Mucosa of rectum (tissue), 2 donors: ENCODE data around the gene TMEM270.
"Not testable (repeated sequence)": the region's sequence is repeated elsewhere in the genome, so short reads cannot be mapped to it uniquely, and the experiment has no call there.

Source experiments
- H3K27ac ChIP-seq, 2 donors: one replicate each; pipeline ENCODE4 v1.7.0; 2013; ENCODE audit warnings: inconsistent platforms in 2 of 2, low read depth in 2 of 2, low read length in 2 of 2
- H3K27me3 ChIP-seq, 2 donors: one replicate each; pipeline ENCODE4 v1.7.0; 2013; ENCODE audit warnings: low read length in 2 of 2; ENCODE audit not compliant: control insufficient read depth in 2 of 2, insufficient read depth in 2 of 2
- H3K36me3 ChIP-seq, 2 donors: one replicate each; pipeline ENCODE4 v1.7.0; 2013; ENCODE audit warnings: low read length in 2 of 2; ENCODE audit not compliant: control insufficient read depth in 2 of 2, insufficient read depth in 2 of 2
- H3K4me1 ChIP-seq, 2 donors: one replicate each; pipeline ENCODE4 v1.7.0; 2013; ENCODE audit warnings: low read length in 2 of 2, mild to moderate bottlenecking in 1 of 2; ENCODE audit not compliant: control insufficient read depth in 2 of 2, insufficient read depth in 2 of 2
- H3K4me3 ChIP-seq, 2 donors: one replicate each; pipeline ENCODE4 v1.7.0; 2013; ENCODE audit warnings: low read length in 2 of 2
- H3K9ac ChIP-seq, 2 donors: one replicate each; pipeline ENCODE4 v1.7.0; 2013; ENCODE audit warnings: low read length in 2 of 2, low read depth in 1 of 2, mild to moderate bottlenecking in 1 of 2
- H3K9me3 ChIP-seq, 2 donors: one replicate each; pipeline ENCODE4 v1.7.0; 2013; ENCODE audit warnings: low read length in 2 of 2; ENCODE audit not compliant: control insufficient read depth in 2 of 2
- donor health status: healthy.
- donor health status: Normal muscosa, but diverticular disease.

TMEM270 gene, protein sequence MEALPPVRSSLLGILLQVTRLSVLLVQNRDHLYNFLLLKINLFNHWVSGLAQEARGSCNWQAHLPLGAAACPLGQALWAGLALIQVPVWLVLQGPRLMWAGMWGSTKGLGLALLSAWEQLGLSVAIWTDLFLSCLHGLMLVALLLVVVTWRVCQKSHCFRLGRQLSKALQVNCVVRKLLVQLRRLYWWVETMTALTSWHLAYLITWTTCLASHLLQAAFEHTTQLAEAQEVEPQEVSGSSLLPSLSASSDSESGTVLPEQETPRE

DNA sequence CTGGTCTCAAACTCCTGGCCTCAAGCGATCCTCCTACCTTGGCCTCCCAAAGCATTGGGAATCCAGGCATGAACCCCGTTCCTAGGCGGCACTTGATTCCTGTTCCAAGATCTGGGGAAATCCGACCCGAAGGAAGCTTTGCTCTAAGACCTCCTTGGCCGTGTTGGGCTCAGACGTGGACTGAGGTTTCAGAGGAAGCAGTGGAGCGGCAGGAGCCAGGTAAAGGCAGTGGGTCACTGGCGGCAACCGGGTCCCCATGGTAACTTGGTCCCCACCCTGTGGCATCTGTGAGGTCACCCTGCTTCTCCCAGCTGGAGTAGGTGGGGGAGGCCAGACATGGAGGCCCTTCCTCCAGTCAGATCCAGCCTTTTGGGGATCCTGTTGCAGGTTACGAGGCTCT, at the start of gene TMEM270:
TMEM270 (plus strand) TSS at position 301 of the 400 bp plus-strand sequence; CDS start at position 337, 36 bp downstream.
- no peaks in the 10 kb centered on the region for H3K27me3 ChIP-seq
- no peaks in the 10 kb centered on the region for H3K36me3 ChIP-seq
- no peaks in the 10 kb centered on the region for H3K9me3 ChIP-seq
- H3K27ac ChIP-seq = no peak within 1 kb of the TSS
- peaks cover 0 to 1% of the 10 kb centered on the region in 2 donors for H3K4me1 ChIP-seq
- H3K9ac ChIP-seq = no peak within 1 kb of the TSS
- H3K4me3 ChIP-seq = no peak within 1 kb of the TSS

DNA sequence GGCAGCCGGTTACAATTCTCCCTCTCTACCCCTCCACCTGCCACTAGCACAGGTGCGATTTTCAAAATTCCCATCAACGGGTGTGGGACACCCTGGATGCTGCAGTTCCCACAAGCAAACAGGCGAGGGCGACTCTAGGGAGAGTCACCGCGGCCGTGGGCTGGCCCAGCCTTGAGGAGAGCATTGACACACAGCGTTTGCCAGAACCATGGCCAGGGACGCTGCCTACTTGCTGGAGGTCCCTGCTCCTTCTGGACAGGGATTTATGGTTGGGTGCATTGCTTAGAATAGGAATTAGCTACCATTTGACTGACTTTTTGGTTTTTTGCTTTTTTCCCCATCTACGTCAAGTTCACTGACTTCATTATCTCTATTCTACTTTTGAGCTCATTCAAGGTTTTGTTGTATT, 49.2 kb upstream of the TMEM270 start:
- Histone ChIP-seq H3K4me3 (no peak overlapping the region), H3K36me3 (no peaks in the 10 kb centered on the region), H3K9ac (no peak overlapping the region), H3K27me3 (no peaks in the 10 kb centered on the region), H3K27ac (peak overlapping the region; percentile 68 to 72), H3K9me3 (no peaks in the 10 kb centered on the region), H3K4me1 (peaks cover 3 to 16% of the 10 kb centered on the region in 2 donors)

DNA sequence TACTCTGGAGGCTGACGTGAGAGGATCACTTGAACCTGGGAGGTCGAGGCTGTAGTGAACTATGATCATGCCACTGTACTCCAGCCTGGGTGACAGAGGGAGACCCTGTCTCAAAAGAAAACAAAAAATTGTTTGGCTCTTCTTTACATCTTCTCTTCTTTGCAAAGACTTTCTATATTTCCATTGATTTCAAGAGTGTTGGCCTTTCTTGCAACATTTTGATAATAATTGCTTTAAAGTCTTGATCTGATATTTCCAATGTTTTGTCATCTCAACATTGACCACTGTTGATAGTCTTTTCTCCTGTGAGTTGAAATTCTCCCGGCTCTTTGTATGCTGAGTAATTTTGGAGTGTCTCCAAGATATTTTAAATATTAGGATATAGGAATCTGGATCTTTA, 48.0 kb upstream of the TMEM270 start:
- H3K36me3 ChIP-seq = no peaks in the 10 kb centered on the region
- H3K9me3 ChIP-seq = no peaks in the 10 kb centered on the region
- H3K9ac ChIP-seq = no peak overlapping the region
- H3K4me1 ChIP-seq = peaks cover 3 to 16% of the 10 kb centered on the region in 2 donors
- H3K27ac ChIP-seq = no peak overlapping the region
- H3K27me3 ChIP-seq = no peaks in the 10 kb centered on the region
- no peak overlapping the region for H3K4me3 ChIP-seq

DNA sequence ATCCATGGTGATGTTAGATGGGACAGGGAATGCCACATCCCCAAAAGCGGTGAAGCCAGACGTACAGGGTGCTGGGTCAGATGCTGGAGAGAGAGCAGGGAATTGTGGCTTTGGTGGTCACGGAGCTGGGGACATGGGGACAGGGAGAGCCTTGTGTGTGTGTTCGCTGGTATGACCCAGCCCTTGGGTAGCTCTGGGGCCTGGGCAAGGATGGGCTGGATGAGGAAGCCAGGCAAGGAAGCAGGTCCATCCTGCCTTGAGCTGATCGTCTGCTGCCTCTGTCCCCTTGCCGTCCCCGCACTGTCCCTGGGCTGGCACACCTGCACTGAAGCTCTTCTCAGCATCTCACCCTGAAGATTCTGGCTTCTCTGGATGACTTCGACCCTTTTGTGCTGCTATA, 45.5 kb upstream of the TMEM270 start:
- H3K27me3 ChIP-seq = no peaks in the 10 kb centered on the region
- H3K36me3 ChIP-seq = no peaks in the 10 kb centered on the region
- H3K9ac ChIP-seq = no peak overlapping the region
- H3K9me3 ChIP-seq = no peaks in the 10 kb centered on the region
- no peak overlapping the region for H3K4me3 ChIP-seq
- H3K27ac ChIP-seq = no peak overlapping the region
- H3K4me1 ChIP-seq = peaks cover 0 to 3% of the 10 kb centered on the region in 2 donors

DNA sequence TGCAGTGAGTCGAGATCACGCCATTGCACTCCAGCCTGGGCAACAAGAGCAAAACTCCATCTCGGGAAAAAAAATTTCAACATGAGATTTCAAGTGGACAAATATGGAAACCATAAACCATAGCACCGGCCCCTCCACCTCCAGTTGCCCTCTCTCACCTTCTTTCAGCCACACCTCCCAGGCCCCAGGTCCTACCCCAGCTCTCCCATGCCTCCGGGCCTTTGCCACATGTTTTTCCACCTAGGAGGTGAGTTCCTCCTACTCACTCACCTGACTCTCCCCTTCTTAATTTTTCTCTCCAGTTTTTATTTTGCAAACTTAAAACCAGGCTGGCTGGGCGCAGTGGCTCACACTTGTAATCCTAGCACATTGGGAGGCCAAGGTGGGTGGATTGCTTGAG, 43.8 kb upstream of the TMEM270 start:
- H3K9ac ChIP-seq = no peak overlapping the region
- H3K4me1 ChIP-seq = peaks cover 0 to 5% of the 10 kb centered on the region in 2 donors
- H3K36me3 ChIP-seq = no peaks in the 10 kb centered on the region
- H3K27me3 ChIP-seq = no peaks in the 10 kb centered on the region
- H3K27ac ChIP-seq = no peak overlapping the region
- no peak overlapping the region for H3K4me3 ChIP-seq
- no peaks in the 10 kb centered on the region for H3K9me3 ChIP-seq

DNA sequence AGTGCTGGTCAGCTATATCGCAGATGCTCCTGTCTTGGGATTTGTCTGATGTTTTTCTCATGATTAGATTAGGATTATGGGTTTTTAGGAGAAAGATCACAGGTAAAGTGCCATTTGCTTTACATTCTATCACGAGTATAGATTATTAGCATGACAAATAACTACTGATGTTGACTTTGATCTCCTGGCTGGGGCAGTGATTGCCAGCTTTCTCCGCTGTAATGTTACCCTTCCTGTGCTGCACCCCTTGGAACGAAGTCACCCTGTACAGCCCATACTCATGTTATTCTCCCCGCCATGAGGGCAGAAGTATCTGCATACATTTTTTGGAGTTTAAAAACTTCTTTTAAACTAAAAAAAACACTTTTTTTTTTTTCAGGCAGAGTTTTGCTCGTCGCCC, 40.9 kb upstream of the TMEM270 start:
- no peak overlapping the region for H3K27ac ChIP-seq
- H3K9ac ChIP-seq = no peak overlapping the region
- H3K4me3 ChIP-seq = no peak overlapping the region
- no peaks in the 10 kb centered on the region for H3K9me3 ChIP-seq
- no peaks in the 10 kb centered on the region for H3K27me3 ChIP-seq
- H3K36me3 ChIP-seq = no peaks in the 10 kb centered on the region
- H3K4me1 ChIP-seq = peaks cover 17 to 27% of the 10 kb centered on the region in 2 donors

DNA sequence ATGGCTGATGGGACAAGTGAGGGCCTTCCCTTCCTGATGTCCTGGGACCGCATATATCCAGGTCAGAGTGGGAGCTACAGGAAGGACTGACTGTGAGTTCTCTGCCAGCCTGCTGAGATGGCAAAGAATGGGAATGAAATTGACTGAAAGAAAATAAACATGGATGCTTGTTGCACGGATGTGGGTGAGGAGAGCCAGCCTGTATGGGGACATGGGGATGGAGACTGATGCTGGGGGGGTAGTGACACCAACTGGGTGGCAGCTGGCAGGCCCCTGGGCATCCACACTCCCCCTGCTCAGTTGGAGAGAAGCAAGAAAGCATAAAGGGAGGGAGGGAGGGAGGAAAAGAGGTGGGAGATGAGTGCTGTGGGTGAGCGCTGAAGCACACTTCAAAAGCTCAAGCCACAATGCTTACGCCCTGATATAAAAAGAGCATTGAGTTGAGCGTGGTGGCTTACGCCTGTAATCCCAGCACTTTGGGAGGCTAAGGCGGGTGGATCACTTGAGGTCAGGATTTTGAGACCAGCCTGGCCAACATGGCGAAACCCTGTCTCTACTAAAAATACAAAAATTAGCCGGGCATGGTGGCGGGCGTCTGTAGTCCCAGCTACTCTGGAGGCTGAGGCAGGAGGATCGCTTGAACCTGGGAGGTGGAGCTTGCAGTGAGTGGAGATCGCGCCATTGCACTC, 39.2 kb upstream of the TMEM270 start:
- Histone ChIP-seq H3K4me1 (peaks cover 31 to 39% of the 10 kb centered on the region in 2 donors), H3K27ac (peak overlapping the region; percentile 95), H3K9ac (peak overlapping the region; percentile 60 to 76)
- H3K27me3 ChIP-seq, H3K36me3 ChIP-seq, H3K4me3 ChIP-seq, H3K9me3 ChIP-seq: not testable (repeated sequence)

DNA sequence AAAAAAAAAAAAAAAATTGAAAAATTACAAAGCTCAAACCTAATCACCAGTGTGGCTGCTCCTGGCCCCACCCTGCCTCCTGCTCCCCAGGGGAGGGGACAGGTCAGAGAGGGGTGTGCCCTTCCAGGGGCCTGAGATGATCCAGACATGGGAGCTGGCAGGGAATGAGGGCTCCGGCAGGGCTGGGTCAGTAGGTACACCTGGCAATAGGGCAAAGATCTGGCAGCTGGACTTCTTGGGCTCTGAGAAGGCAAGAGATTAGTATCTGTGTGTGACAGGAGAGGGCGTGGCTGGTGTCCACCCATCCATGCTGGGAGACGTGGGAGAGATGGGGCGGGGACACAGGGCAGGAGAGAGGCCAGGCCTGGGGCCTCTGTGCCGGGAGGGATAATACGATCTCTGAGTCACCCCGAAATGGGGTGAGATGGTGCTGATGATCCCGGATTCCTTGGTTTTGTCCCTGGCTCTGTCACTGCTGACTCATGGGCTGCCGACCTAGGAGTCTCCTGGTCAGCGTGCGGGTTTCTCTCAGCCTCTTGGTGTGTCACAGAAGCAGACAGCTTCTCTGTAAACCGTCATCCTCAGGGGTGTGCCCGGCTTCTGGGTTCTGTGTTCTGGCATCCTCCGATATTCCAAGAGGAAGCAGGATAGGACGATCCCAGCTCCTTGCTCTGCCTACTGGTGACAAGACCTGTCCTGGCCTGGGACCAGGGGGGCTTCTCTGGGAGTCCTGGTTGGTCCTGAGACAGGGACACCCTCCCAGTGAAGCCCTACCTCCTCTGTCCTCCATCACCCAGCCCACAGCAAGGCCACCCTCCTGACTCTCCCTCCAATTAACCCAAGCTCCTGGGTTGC, 38.4 kb upstream of the TMEM270 start:
- Histone ChIP-seq H3K4me3 (peak overlapping the region; percentile 30 to 48), H3K36me3 (no peaks in the 10 kb centered on the region), H3K27ac (peak overlapping the region; percentile 95), H3K27me3 (no peaks in the 10 kb centered on the region), H3K9me3 (no peaks in the 10 kb centered on the region), H3K9ac (peak overlapping the region; percentile 76 to 86), H3K4me1 (peaks cover 39 to 47% of the 10 kb centered on the region in 2 donors)

DNA sequence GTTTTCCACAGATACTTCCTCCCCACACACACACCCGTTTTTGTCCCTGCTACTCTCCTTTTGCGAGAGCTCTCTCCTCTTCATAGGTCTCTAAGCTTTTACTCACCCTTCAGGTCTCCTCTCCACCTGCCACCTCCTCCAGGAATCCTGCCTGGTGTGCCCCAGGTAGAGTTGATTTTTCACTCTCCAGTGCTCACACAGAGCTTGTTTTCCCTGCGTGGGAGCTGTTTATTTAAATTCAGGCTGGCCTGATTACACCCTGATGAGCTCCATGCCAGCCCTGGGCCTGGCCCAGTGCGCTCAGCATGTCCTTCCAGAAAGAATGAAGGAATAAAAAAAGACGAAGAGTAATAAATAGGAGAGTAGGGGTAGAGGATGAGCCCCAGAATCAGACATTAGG, 37.7 kb upstream of the TMEM270 start:
- H3K27me3 ChIP-seq = peaks cover 0 to 3% of the 10 kb centered on the region in 2 donors
- H3K27ac ChIP-seq = peak overlapping the region; percentile 95
- no peaks in the 10 kb centered on the region for H3K9me3 ChIP-seq
- H3K4me3 ChIP-seq = peak overlapping the region; percentile 30 to 48
- peak overlapping the region; percentile 76 to 86 for H3K9ac ChIP-seq
- peaks cover 43 to 50% of the 10 kb centered on the region in 2 donors for H3K4me1 ChIP-seq
- H3K36me3 ChIP-seq = no peaks in the 10 kb centered on the region
